Trophoblast cell (in vitro differentiated cells and primary cell): ENCODE results near the gene TWF2.

Source experiments
- DNase-seq, 2 donors: peaks; one replicate each; pipeline ENCODE4 v3.0.0-alpha.2; 2016
- H2AFZ ChIP-seq: 2 replicates; pipeline ENCODE4 v1.6.1; 2013; ENCODE audit warnings: low read length, moderate library complexity, mild to moderate bottlenecking; ENCODE audit not compliant: insufficient read depth, poor library complexity
- H2AK5ac ChIP-seq: 2 replicates; pipeline ENCODE4 v1.6.1; 2013; ENCODE audit warnings: mild to moderate bottlenecking, low read length
- H2BK120ac ChIP-seq: 2 replicates; pipeline ENCODE4 v1.6.1; 2013; ENCODE audit warnings: low read length, mild to moderate bottlenecking, moderate library complexity; ENCODE audit not compliant: insufficient read depth, poor library complexity
- H2BK12ac ChIP-seq: 2 replicates; pipeline ENCODE4 v1.6.1; 2013; ENCODE audit warnings: mild to moderate bottlenecking, low read length, moderate library complexity
- H2BK5ac ChIP-seq: 2 replicates; pipeline ENCODE4 v1.6.1; 2013; ENCODE audit warnings: low read length, low read depth, moderate library complexity, mild to moderate bottlenecking; ENCODE audit not compliant: poor library complexity
- H3K14ac ChIP-seq: 2 replicates; pipeline ENCODE4 v1.6.1; 2013; ENCODE audit warnings: mild to moderate bottlenecking, low read length
- H3K18ac ChIP-seq: 2 replicates; pipeline ENCODE4 v1.6.1; 2013; ENCODE audit warnings: mild to moderate bottlenecking, low read length
- H3K23ac ChIP-seq: 2 replicates; pipeline ENCODE4 v1.6.1; 2013; ENCODE audit warnings: low read length
- H3K27ac ChIP-seq: 2 replicates; pipeline ENCODE4 v1.5.1; 2013; ENCODE audit warnings: low read depth, mild to moderate bottlenecking, inconsistent platforms, low read length, moderate library complexity
- H3K27me3 ChIP-seq: 2 replicates; pipeline ENCODE4 v1.6.1; 2013; ENCODE audit warnings: inconsistent platforms, mild to moderate bottlenecking, low read length, moderate library complexity; ENCODE audit not compliant: insufficient read depth
- H3K36me3 ChIP-seq, 2 experiments: 1 replicate in 1 of 2; 2 replicates in 1 of 2; pipeline ENCODE4 v1.6.1; 2013; ENCODE audit warnings: low read length in 2 of 2, mild to moderate bottlenecking in 2 of 2, moderate library complexity in 1 of 2; ENCODE audit not compliant: insufficient read depth in 2 of 2, control insufficient read depth in 1 of 2
- H3K4ac ChIP-seq: 2 replicates; pipeline ENCODE4 v1.6.1; 2013; ENCODE audit warnings: low read depth, mild to moderate bottlenecking, low read length, moderate library complexity
- H3K4me1 ChIP-seq, 2 experiments: 1 replicate in 1 of 2; 2 replicates in 1 of 2; pipeline ENCODE4 v1.6.1; 2013; ENCODE audit warnings: low read length in 2 of 2, mild to moderate bottlenecking in 2 of 2, moderate library complexity in 1 of 2; ENCODE audit not compliant: insufficient read depth in 2 of 2, control insufficient read depth in 1 of 2
- H3K4me2 ChIP-seq: 2 replicates; pipeline ENCODE4 v1.6.1; 2013; ENCODE audit warnings: inconsistent platforms, mild to moderate bottlenecking, low read length, moderate library complexity
- H3K4me3 ChIP-seq: 2 replicates; pipeline ENCODE4 v1.5.1; 2013; ENCODE audit warnings: mild to moderate bottlenecking, low read depth, low read length, inconsistent platforms
- H3K79me1 ChIP-seq: one replicate; pipeline ENCODE4 v1.6.1; 2013; ENCODE audit warnings: low read length
- H3K79me2 ChIP-seq: 2 replicates; pipeline ENCODE4 v1.6.1; 2013; ENCODE audit warnings: low read length, mild to moderate bottlenecking; ENCODE audit not compliant: control insufficient read depth, insufficient read depth, poor library complexity
- H3K9ac ChIP-seq: 2 replicates; pipeline ENCODE4 v1.6.1; 2013; ENCODE audit warnings: mild to moderate bottlenecking, low read length
- H3K9me3 ChIP-seq: 2 replicates; pipeline ENCODE4 v1.6.1; 2013; ENCODE audit warnings: low read depth, mild to moderate bottlenecking, control low read depth, inconsistent platforms, low read length; ENCODE audit not compliant: insufficient read depth
- H4K12ac ChIP-seq: 2 replicates; pipeline ENCODE4 v1.6.1; 2013; ENCODE audit warnings: low read depth, mild to moderate bottlenecking, low read length, moderate library complexity
- H4K8ac ChIP-seq: 2 replicates; pipeline ENCODE4 v1.6.1; 2013; ENCODE audit warnings: low read depth, mild to moderate bottlenecking, low read length, moderate library complexity
- H4K91ac ChIP-seq: one replicate; pipeline ENCODE4 v1.6.1; 2013; ENCODE audit warnings: low read depth, mild to moderate bottlenecking, low read length, moderate library complexity
- WGBS: extraction: QIAGEN DNeasy Blood & Tissue Kit; methylation state at CpG from one replicate; pipeline ENCODE4 v1.1.7; 2013; ENCODE audit warnings: missing lambda C conversion rate; ENCODE audit not compliant: insufficient read length, insufficient coverage; ENCODE audit errors: extremely low coverage; 5-methylcytosine and 5-hydroxymethylcytosine counted together

The TWF2 gene

DNA sequence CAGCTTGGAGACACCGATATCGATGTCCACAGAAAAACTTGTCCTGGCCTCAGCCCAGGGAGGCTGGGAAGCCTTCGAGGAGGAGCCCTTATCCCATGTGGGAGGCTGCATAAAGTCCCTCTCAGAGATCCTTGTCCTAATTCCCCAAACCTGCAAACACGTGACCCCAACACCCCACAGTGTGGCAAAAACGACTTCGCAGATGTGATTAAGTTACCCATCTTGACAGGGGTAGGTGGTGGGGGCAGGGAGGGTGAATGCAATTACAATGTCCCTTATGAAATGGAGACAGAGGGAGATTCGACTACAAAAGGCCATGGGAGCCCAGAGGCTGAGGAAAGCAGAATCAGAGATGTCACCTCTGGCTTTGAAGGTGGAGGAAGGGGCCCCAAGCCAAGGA, 11.2 kb downstream of the TWF2 start:
- Histone ChIP-seq H2BK12ac (no peak overlapping the region), H3K23ac (no peak overlapping the region), H3K27ac (no peak overlapping the region), H3K79me1 (no peaks in the 10 kb centered on the region), H3K27me3 (no peaks in the 10 kb centered on the region), H3K79me2 (no peaks in the 10 kb centered on the region), H3K36me3 (peaks cover 35 to 37% of the 10 kb centered on the region in 2 experiments), H2AK5ac (no peak overlapping the region), H4K91ac (no peak overlapping the region), H2BK120ac (no peak overlapping the region), H3K18ac (no peak overlapping the region), H3K4me1 (no peaks in the 10 kb centered on the region), H3K9ac (no peak overlapping the region), H2BK5ac (no peak overlapping the region), H3K14ac (no peak overlapping the region), H4K8ac (no peak overlapping the region), H3K4me2 (no peak overlapping the region), H3K4me3 (no peak overlapping the region), H2AFZ (no peak overlapping the region), H3K9me3 (no peaks in the 10 kb centered on the region), H4K12ac (no peak overlapping the region), H3K4ac (no peak overlapping the region)
- no CpG with 5 or more reads among the region's 7 CpGs for whole genome bisulfite sequencing
- DNase-seq: no peak

DNA sequence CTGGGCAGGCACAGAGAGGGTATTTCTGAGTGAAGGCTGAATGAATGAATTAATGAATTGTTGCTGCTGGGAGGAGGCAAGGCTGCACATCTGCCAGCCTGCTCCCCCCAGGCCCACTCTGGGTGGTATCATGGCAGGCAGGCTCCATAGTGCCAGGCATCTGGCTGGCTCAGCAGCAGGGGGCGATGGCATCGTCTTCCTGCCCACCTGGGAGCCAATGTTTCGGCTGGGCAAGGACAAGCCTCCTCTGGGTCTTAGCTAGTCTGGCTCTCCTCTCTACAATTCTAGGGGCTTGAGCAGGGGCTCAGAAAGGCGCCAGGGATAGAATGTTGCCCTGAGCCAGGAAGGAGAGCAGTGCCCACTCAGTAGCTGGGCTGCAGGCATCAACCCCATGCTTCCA, 11.8 kb downstream of the TWF2 start:
- Histone ChIP-seq H3K9ac (no peak overlapping the region), H3K4me2 (no peak overlapping the region), H4K12ac (no peak overlapping the region), H3K4me3 (no peak overlapping the region), H4K8ac (no peak overlapping the region), H3K4me1 (no peaks in the 10 kb centered on the region), H3K14ac (no peak overlapping the region), H3K27me3 (no peaks in the 10 kb centered on the region), H2BK120ac (no peak overlapping the region), H3K79me2 (no peaks in the 10 kb centered on the region), H3K27ac (no peak overlapping the region), H3K36me3 (peaks cover 32 to 35% of the 10 kb centered on the region in 2 experiments), H4K91ac (no peak overlapping the region), H2AK5ac (no peak overlapping the region), H2AFZ (no peak overlapping the region), H3K9me3 (no peaks in the 10 kb centered on the region), H2BK5ac (no peak overlapping the region), H3K18ac (no peak overlapping the region), H2BK12ac (no peak overlapping the region), H3K4ac (no peak overlapping the region), H3K79me1 (no peaks in the 10 kb centered on the region), H3K23ac (no peak overlapping the region)
- no peak for DNase-seq
- no CpG with 5 or more reads among the region's 4 CpGs for WGBS

DNA sequence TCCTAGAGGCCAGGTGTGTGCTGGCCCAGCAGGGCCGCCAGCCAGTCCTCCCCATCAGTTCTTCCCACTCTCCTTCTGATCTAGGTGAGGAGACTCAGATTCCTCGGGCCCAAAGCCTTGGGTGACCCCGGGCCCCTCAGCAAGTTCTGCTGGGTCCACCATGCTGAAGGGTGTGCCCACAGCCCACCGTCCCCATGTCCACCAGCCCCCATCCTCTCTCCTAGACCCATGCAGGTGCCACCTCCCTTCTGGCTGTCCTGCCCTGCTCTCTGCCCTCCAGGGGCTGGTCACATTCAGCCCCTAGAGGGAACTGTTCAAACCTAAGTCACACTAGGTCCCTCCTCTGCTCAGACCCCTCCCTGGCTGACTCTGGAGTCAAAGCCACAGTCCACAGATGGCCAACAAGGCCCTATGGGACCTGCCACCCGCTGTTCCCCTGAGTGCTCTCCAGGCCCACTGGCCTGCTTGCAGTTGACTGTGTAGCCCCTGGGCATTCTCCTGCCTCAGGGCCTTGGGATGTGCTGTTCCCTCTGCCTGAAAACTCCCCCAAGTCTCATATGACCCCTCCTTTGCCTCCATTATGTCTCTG, 12.6 kb downstream of the TWF2 start:
- Histone ChIP-seq H3K79me2 (no peaks in the 10 kb centered on the region), H3K23ac (no peak overlapping the region), H4K91ac (no peak overlapping the region), H3K4me2 (no peak overlapping the region), H3K4ac (no peak overlapping the region), H3K36me3 (peaks cover 27 to 28% of the 10 kb centered on the region in 2 experiments), H3K4me1 (no peaks in the 10 kb centered on the region), H2BK12ac (no peak overlapping the region), H3K9me3 (no peaks in the 10 kb centered on the region), H2AK5ac (no peak overlapping the region), H3K9ac (no peak overlapping the region), H3K4me3 (no peak overlapping the region), H3K18ac (no peak overlapping the region), H3K27me3 (no peaks in the 10 kb centered on the region), H3K27ac (no peak overlapping the region), H2AFZ (no peak overlapping the region), H4K8ac (no peak overlapping the region), H4K12ac (no peak overlapping the region), H3K79me1 (no peaks in the 10 kb centered on the region), H2BK5ac (no peak overlapping the region), H2BK120ac (no peak overlapping the region), H3K14ac (no peak overlapping the region)
- no CpG with 5 or more reads among the region's 5 CpGs for WGBS
- DNase-seq: no peak

DNA sequence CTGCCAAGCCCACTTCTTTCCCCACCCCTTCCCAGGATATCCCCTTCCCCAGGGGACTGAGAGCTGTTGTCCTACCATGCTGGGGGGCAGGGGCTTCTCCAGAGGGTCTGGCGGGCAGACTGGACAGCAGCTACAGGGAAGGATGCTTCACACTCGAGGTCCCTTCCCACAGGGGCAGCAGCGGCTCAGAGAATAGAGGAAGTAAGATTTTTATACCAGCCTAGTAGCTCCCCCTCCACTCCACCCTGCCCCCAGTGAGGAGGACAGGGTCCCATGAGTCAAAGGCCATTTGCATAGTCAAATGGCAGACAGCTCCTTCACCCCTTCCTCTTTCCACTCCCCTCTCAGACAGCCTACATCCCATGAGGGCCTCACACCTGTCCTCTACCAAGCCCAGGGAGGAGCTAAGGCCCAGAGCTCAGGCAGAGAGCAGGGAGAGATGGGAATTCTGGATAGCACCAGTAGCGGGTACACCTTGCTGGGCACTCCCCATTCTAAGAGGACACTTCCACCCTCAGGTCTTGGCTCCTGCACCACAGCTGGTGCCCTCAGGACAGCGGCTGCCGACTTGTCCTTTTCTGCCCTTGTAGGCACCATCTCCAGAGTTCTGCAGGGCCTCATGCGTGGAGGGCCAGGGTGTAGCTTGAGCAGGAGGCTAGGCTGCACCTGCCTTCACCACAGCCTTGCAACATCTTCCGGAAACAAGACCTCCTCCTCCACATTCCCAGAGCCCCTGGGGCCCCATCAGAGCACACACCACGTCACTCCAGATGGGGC, 13.3 kb downstream of the TWF2 start, which contains the start of gene TLR9:
TLR9 (minus strand) TSS at position 194 of the 777 bp plus-strand sequence; CDS start at position 78, 116 bp downstream.
- Histone ChIP-seq H3K14ac (no peak within 1 kb of the TSS), H2AK5ac (no peak within 1 kb of the TSS), H3K79me1 (no peaks in the 10 kb centered on the region), H3K4ac (no peak within 1 kb of the TSS), H4K12ac (no peak within 1 kb of the TSS), H2BK5ac (no peak within 1 kb of the TSS), H3K79me2 (no peaks in the 10 kb centered on the region), H3K27me3 (no peaks in the 10 kb centered on the region), H4K91ac (no peak within 1 kb of the TSS), H3K4me2 (no peak within 1 kb of the TSS), H2AFZ (no peak within 1 kb of the TSS), H3K23ac (no peak within 1 kb of the TSS), H3K9me3 (no peaks in the 10 kb centered on the region), H3K18ac (no peak within 1 kb of the TSS), H2BK12ac (no peak within 1 kb of the TSS), H3K27ac (no peak within 1 kb of the TSS), H4K8ac (no peak within 1 kb of the TSS), H3K4me3 (no peak within 1 kb of the TSS), H2BK120ac (no peak within 1 kb of the TSS), H3K9ac (no peak within 1 kb of the TSS), H3K36me3 (peaks cover 20 to 21% of the 10 kb centered on the region in 2 experiments), H3K4me1 (peaks cover 1 to 3% of the 10 kb centered on the region in 2 experiments)
- no peak for DNase-seq
- WGBS: no CpG with 5 or more reads among the region's 9 CpGs
